ENCODE results near the gene PTPRN2.

DNA sequence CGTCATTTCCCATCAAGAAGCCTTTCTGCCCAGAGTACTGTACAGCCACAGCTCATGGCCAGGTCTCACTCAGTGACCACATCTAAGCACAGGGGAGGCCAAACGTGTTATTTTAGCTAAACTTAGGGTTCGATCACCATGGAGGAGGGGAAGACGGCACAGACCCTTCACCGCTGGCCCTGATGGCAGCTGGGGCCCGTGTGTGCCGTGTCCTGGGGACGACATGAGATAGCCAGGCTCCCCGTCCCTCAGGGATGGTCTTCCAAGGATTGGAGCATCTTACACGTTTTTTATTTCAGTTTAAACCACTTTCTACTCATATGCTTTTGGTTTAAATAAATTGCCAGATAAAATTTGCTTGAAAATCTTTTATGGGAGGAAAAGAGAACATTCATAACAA, 737.9 kb downstream of the PTPRN2 start:
- TF ChIP-seq GATA3 (IDR thresholded peaks at IDR 0.05; ENCODE audit: low read depth, low read length) (no peak), GATA2 (IDR thresholded peaks at IDR 0.05; ENCODE audit: low read depth, low read length) (no peak)

All from SH-SY5Y (cell line).